HepG2 (cell line): ENCODE results near the gene ASH1L. TPM values are rescaled to one million over a fixed set of nuclear protein-coding genes. Genes with fewer than 3 reads are reported as not detected.

Source experiments
- ATAC-seq: fragments of 200-7000 bp; cut with Tn5 transposase; 3 replicates; pipeline ENCODE4 v1.9.1; 2020; ENCODE audit warnings: mild to moderate bottlenecking, moderate library complexity
- BruUV-seq: library from RNA; stranded (reverse); fragments of 400-500 nt; replicated peaks from 2 replicates; lab custom pipeline; 2021; lab: Mats Ljungman, UMichigan
- CTCF ChIA-PET: fragments of 300-600 bp; formaldehyde crosslinking; extraction: SDS; loops from one replicate; lab custom pipeline; 2021; ENCODE audit warnings: low total read pairs, inconsistent platforms, low intra/inter-chr PET ratio; lab: Yijun Ruan, JAX
- POLR2A ChIA-PET: fragments of 350-600 bp; sonication (Branson Sonifier 250); formaldehyde crosslinking; loops from one replicate; lab custom pipeline; 2020; ENCODE audit warnings: antibody characterized with exemption, inconsistent platforms; lab: Yijun Ruan, JAX
- DNase-seq: peaks from one replicate; pipeline ENCODE4 v3.0.0-alpha.2; 2015; ENCODE audit warnings: low spot score
- FAIRE-seq: peaks from 3 replicates; lab custom pipeline; 2011; peaks lifted over from hg19 to GRCh38; lab: Jason Lieb, UNC
- H2AFZ ChIP-seq: one replicate; pipeline ENCODE4 v1.6.1; 2011; ENCODE audit warnings: low read length, inconsistent platforms
- H3K27ac ChIP-seq: fragments of 300-600 bp; 3 replicates; pipeline ENCODE4 v1.8.0; 2011; ENCODE audit warnings: mixed run types, mild to moderate bottlenecking, mixed read lengths, low read length, inconsistent platforms; ENCODE audit not compliant: insufficient read depth; ENCODE audit errors: extremely low read length
- H3K27me3 ChIP-seq, 2 experiments: fragments of 200-600 bp in 1 of 2; 2 replicates in 1 of 2; 3 replicates in 1 of 2; pipeline versions ENCODE4 v1.6.0 to v1.8.0; 2011; ENCODE audit warnings: low read length in 2 of 2, mild to moderate bottlenecking in 2 of 2, moderate library complexity in 2 of 2, inconsistent platforms in 1 of 2; ENCODE audit not compliant: insufficient read depth in 2 of 2, control insufficient read depth in 1 of 2
- H3K36me3 ChIP-seq, 2 experiments: fragments of 200-600 bp in 1 of 2; replicated peaks in 1 of 2; 2 replicates in 1 of 2; 3 replicates in 1 of 2; pipeline versions ENCODE4 v1.5.1 to v1.8.0; 2011; ENCODE audit warnings: low read length in 2 of 2, inconsistent platforms in 1 of 2; ENCODE audit not compliant: insufficient read depth in 2 of 2, control insufficient read depth in 1 of 2
- H3K4me1 ChIP-seq: 2 replicates; pipeline ENCODE4 v1.5.1; 2012; ENCODE audit warnings: low read length, inconsistent platforms; ENCODE audit not compliant: insufficient read depth
- H3K4me2 ChIP-seq: 2 replicates; pipeline ENCODE4 v1.6.0; 2011; ENCODE audit warnings: low read depth, low read length, inconsistent platforms
- H3K4me3 ChIP-seq, 3 experiments: fragments of 200-600 bp in 1 of 3; sonication (generic), shearing (Covaris generic) in 1 of 3; replicated peaks in 1 of 3; 2 replicates each; pipeline ENCODE4 v1.5.1; 2011 to 2016; ENCODE audit warnings: low read length in 3 of 3, inconsistent platforms in 2 of 3, low read depth in 2 of 3, mild to moderate bottlenecking in 2 of 3, control low read depth in 1 of 3, mixed read lengths in 1 of 3; ENCODE audit not compliant: insufficient read depth in 1 of 3
- H3K79me2 ChIP-seq: one replicate; pipeline ENCODE4 v1.6.1; 2011; ENCODE audit warnings: low read length, inconsistent platforms; ENCODE audit not compliant: insufficient read depth
- H3K9ac ChIP-seq: 2 replicates; pipeline ENCODE4 v1.6.0; 2011; ENCODE audit warnings: mild to moderate bottlenecking, low read depth, low read length, inconsistent platforms; ENCODE audit not compliant: insufficient read depth
- H3K9me3 ChIP-seq: 2 replicates; pipeline ENCODE4 v1.5.1; 2012; ENCODE audit warnings: mild to moderate bottlenecking, low read length
- H4K20me1 ChIP-seq: 2 replicates; pipeline ENCODE4 v1.6.0; 2011; ENCODE audit warnings: inconsistent platforms, mild to moderate bottlenecking, low read length, moderate library complexity; ENCODE audit not compliant: insufficient read depth
- AGO1 ChIP-seq: fragments of 200-400 bp; formaldehyde crosslinking; IDR thresholded peaks from 2 replicates; pipeline ENCODE4 v1.6.1; 2017; ENCODE audit warnings: mild to moderate bottlenecking, low read depth, low read length, moderate library complexity; ENCODE audit not compliant: poor library complexity, severe bottlenecking
- NFKB2 ChIP-seq: sonication (generic); formaldehyde crosslinking; IDR thresholded peaks from 2 replicates; pipeline ENCODE4 v1.4.0; 2020; ENCODE audit warnings: missing genetic modification reagents, borderline replicate concordance
- RXRA ChIP-seq: sonication (generic); formaldehyde crosslinking; IDR thresholded peaks from 2 replicates; pipeline ENCODE4 v1.5.1; 2020; ENCODE audit warnings: missing genetic modification reagents
- SRF ChIP-seq: IDR thresholded peaks from 2 replicates; pipeline ENCODE4 v1.6.1; 2011; ENCODE audit warnings: mild to moderate bottlenecking, low read depth, low read length, moderate library complexity
- ZBTB20 ChIP-seq: sonication (generic); formaldehyde crosslinking; IDR thresholded peaks from 2 replicates; pipeline ENCODE4 v1.8.1; 2023; ENCODE audit warnings: missing genetic modification reagents, low read depth, mild to moderate bottlenecking, borderline replicate concordance
- ZNF160 ChIP-seq: sonication (generic); formaldehyde crosslinking; IDR thresholded peaks from 2 replicates; pipeline ENCODE4 v1.8.0; 2022; ENCODE audit warnings: mild to moderate bottlenecking, inconsistent platforms, missing genetic modification reagents
- ZNF276 ChIP-seq: sonication (generic); formaldehyde crosslinking; IDR thresholded peaks from 2 replicates; pipeline ENCODE4 v1.4.0; 2020; ENCODE audit warnings: mild to moderate bottlenecking, low read depth, missing genetic modification reagents
- whole genome bisulfite sequencing: methylation state at CpG from one replicate; pipeline ENCODE4 v1.1.6; 2017; ENCODE audit warnings: low lambda C conversion rate; 5-methylcytosine and 5-hydroxymethylcytosine counted together
- in situ Hi-C: cut with HindIII; loops from 2 replicates; pipeline ENCODE4 v1.10.0; 2017; ENCODE audit warnings: low pct_unique_long_range_greater_than_20kb; ENCODE audit not compliant: extremely low pct_ligation_motif_present
- intact Hi-C: fragments of 100-400 bp; cut with micrococcal nuclease; formaldehyde crosslinking; loops from one replicate; pipeline ENCODE4 v1.10.0; 2022; ENCODE audit not compliant: unreplicated experiment
- polyA plus RNA-seq, 8 experiments: library from polyadenylated mRNA; depleted of rRNA in 3 of 8; stranded (reverse) in 7 of 8; unstranded in 1 of 8; fragments of >200 nt; fragmentation: Illumina TruSeq in 4 of 8; extraction: Trizol in 4 of 8; gene quantifications; 2 replicates each; pipeline versions ENCODE4 v1.2.1 to v1.2.3, GENCODE V29; 2011 to 2016; ENCODE audit warnings: low read depth in 4 of 8, missing spikeins in 1 of 8, mixed read lengths in 1 of 8; ENCODE audit not compliant: insufficient read depth in 1 of 8
- total RNA-seq, 5 experiments: library from RNA; depleted of rRNA; stranded (reverse); fragments of >200 nt; fragmentation: Illumina TruSeq; extraction: Trizol; gene quantifications; 2 replicates each; pipeline ENCODE4 v1.2.3, GENCODE V29; 2016; ENCODE audit warnings: low read depth in 1 of 5

ASH1L gene
- total and polyA plus RNA-seq, 2 of the 13 experiments (the other 11 are each of a cell fraction or from before 2014, with no cell fraction given) = 10.2 to 15.3 TPM

- Histone ChIP-seq H2AFZ (no peak overlapping the region), H3K4me3 (no peak overlapping the region), H3K9ac (no peak overlapping the region), H3K27me3 (no peaks in the 10 kb centered on the region), H3K4me2 (no peak overlapping the region), H3K27ac (no peak overlapping the region), H3K79me2 (no peaks in the 10 kb centered on the region), H3K36me3 (peaks cover 12 to 64% of the 10 kb centered on the region in 2 experiments), H3K9me3 (no peaks in the 10 kb centered on the region), H4K20me1 (no peaks in the 10 kb centered on the region), H3K4me1 (no peaks in the 10 kb centered on the region)
- 90% methylated on average over 6 of the region's 6 CpGs for WGBS
- ATAC-seq (no peak), FAIRE-seq (no peak), DNase-seq (no peak)
- TF ChIP-seq ZNF276 (CRISPR knock-in tag) = no peak
- no peak for TF ChIP-seq RXRA (CRISPR knock-in tag)
- TF ChIP-seq ZNF160 (CRISPR knock-in tag) = no peak
- no peak for TF ChIP-seq NFKB2 (CRISPR knock-in tag)
- TF ChIP-seq ZBTB20 (CRISPR knock-in tag) = no peak
- TF ChIP-seq AGO1 = no peak
- TF ChIP-seq SRF = no peak
- in situ Hi-C loops = no loop called here
- no TSS peak for BruUV-seq
- ChIA-PET POLR2A (no interaction called here), CTCF (no interaction called here)
- intact Hi-C loops = no loop called here
Measured at GRCh38 chr1:155352631-155353030, 210.0 kb downstream of the ASH1L start.
